IPS-18a (cell line): ENCODE results near the gene GATA3.

Source experiments
- H3K27ac ChIP-seq: one replicate; pipeline ENCODE4 v1.5.1; 2013; ENCODE audit warnings: low read length
- H3K27me3 ChIP-seq: one replicate; pipeline ENCODE4 v1.6.1; 2013; ENCODE audit warnings: mild to moderate bottlenecking, low read length; ENCODE audit not compliant: control insufficient read depth, insufficient read depth
- H3K36me3 ChIP-seq: one replicate; pipeline ENCODE4 v1.6.1; 2013; ENCODE audit warnings: low read depth, low read length; ENCODE audit not compliant: control insufficient read depth
- H3K4me1 ChIP-seq: one replicate; pipeline ENCODE4 v1.6.1; 2013; ENCODE audit warnings: low read depth, low read length; ENCODE audit not compliant: control insufficient read depth
- H3K4me3 ChIP-seq: one replicate; pipeline ENCODE4 v1.5.1; 2013; ENCODE audit warnings: low read length
- H3K9ac ChIP-seq: one replicate; pipeline ENCODE4 v1.6.1; 2013; ENCODE audit warnings: mild to moderate bottlenecking, low read length, moderate library complexity
- H3K9me3 ChIP-seq: one replicate; pipeline ENCODE4 v1.6.1; 2013; ENCODE audit warnings: low read depth, low read length; ENCODE audit not compliant: control insufficient read depth

GATA3 gene

GRCh38 chr10:8102708-8103401 lies 48.4 kb downstream of the GATA3 start:
- Histone ChIP-seq H3K27me3 (peaks cover 4% of the 10 kb centered on the region), H3K4me1 (peaks cover 6% of the 10 kb centered on the region), H3K27ac (no peak overlapping the region), H3K4me3 (no peak overlapping the region), H3K9me3 (no peaks in the 10 kb centered on the region), H3K9ac (no peak overlapping the region), H3K36me3 (no peaks in the 10 kb centered on the region)

- no peak overlapping the region for H3K9ac ChIP-seq
- peaks cover 6% of the 10 kb centered on the region for H3K4me1 ChIP-seq
- H3K9me3 ChIP-seq = no peaks in the 10 kb centered on the region
- H3K4me3 ChIP-seq = no peak overlapping the region
- peaks cover 4% of the 10 kb centered on the region for H3K27me3 ChIP-seq
- no peak overlapping the region for H3K27ac ChIP-seq
- H3K36me3 ChIP-seq = no peaks in the 10 kb centered on the region
Measured at GRCh38 chr10:8103543-8103942, 49.1 kb downstream of the GATA3 start.

GRCh38 chr10:8104005-8104404 lies 49.5 kb downstream of the GATA3 start:
- Histone ChIP-seq H3K9ac (no peak overlapping the region), H3K9me3 (no peaks in the 10 kb centered on the region), H3K4me1 (peaks cover 6% of the 10 kb centered on the region), H3K4me3 (no peak overlapping the region), H3K27ac (no peak overlapping the region), H3K27me3 (peaks cover 4% of the 10 kb centered on the region), H3K36me3 (no peaks in the 10 kb centered on the region)

- peaks cover 4% of the 10 kb centered on the region for H3K27me3 ChIP-seq
- peaks cover 6% of the 10 kb centered on the region for H3K4me1 ChIP-seq
- no peak overlapping the region for H3K4me3 ChIP-seq
- no peak overlapping the region for H3K9ac ChIP-seq
- no peak overlapping the region for H3K27ac ChIP-seq
- H3K9me3 ChIP-seq = no peaks in the 10 kb centered on the region
- H3K36me3 ChIP-seq = no peaks in the 10 kb centered on the region
Measured at GRCh38 chr10:8104721-8105120, 50.2 kb downstream of the GATA3 start.

- Histone ChIP-seq H3K4me3 (no peak overlapping the region), H3K4me1 (peaks cover 6% of the 10 kb centered on the region), H3K9me3 (no peaks in the 10 kb centered on the region), H3K27me3 (peaks cover 4% of the 10 kb centered on the region), H3K9ac (no peak overlapping the region), H3K36me3 (no peaks in the 10 kb centered on the region), H3K27ac (no peak overlapping the region)
Measured at GRCh38 chr10:8105932-8106331, 51.4 kb downstream of the GATA3 start.

GRCh38 chr10:8112230-8112905 lies 57.9 kb downstream of the GATA3 start:
- Histone ChIP-seq H3K27ac (no peak overlapping the region), H3K36me3 (no peaks in the 10 kb centered on the region), H3K9me3 (no peaks in the 10 kb centered on the region), H3K27me3 (no peaks in the 10 kb centered on the region), H3K4me3 (no peak overlapping the region), H3K4me1 (no peaks in the 10 kb centered on the region), H3K9ac (no peak overlapping the region)

- Histone ChIP-seq H3K27me3 (no peaks in the 10 kb centered on the region), H3K4me1 (no peaks in the 10 kb centered on the region), H3K9me3 (no peaks in the 10 kb centered on the region), H3K27ac (no peak overlapping the region), H3K9ac (no peak overlapping the region), H3K4me3 (no peak overlapping the region), H3K36me3 (no peaks in the 10 kb centered on the region)
Measured at GRCh38 chr10:8112942-8113442, 58.5 kb downstream of the GATA3 start.

GRCh38 chr10:8113616-8114015 lies 59.1 kb downstream of the GATA3 start:
- H3K4me3 ChIP-seq = no peak overlapping the region
- no peaks in the 10 kb centered on the region for H3K27me3 ChIP-seq
- no peaks in the 10 kb centered on the region for H3K9me3 ChIP-seq
- no peak overlapping the region for H3K9ac ChIP-seq
- H3K4me1 ChIP-seq = no peaks in the 10 kb centered on the region
- no peaks in the 10 kb centered on the region for H3K36me3 ChIP-seq
- no peak overlapping the region for H3K27ac ChIP-seq

- Histone ChIP-seq H3K9ac (no peak overlapping the region), H3K4me1 (no peaks in the 10 kb centered on the region), H3K4me3 (no peak overlapping the region), H3K36me3 (no peaks in the 10 kb centered on the region), H3K27me3 (no peaks in the 10 kb centered on the region), H3K9me3 (no peaks in the 10 kb centered on the region), H3K27ac (no peak overlapping the region)
Measured at GRCh38 chr10:8114741-8115617, 60.5 kb downstream of the GATA3 start.

- no peak overlapping the region for H3K27ac ChIP-seq
- no peaks in the 10 kb centered on the region for H3K9me3 ChIP-seq
- no peak overlapping the region for H3K4me3 ChIP-seq
- H3K9ac ChIP-seq = no peak overlapping the region
- no peaks in the 10 kb centered on the region for H3K27me3 ChIP-seq
- H3K4me1 ChIP-seq = no peaks in the 10 kb centered on the region
- no peaks in the 10 kb centered on the region for H3K36me3 ChIP-seq
Measured at GRCh38 chr10:8115618-8115980, 61.1 kb downstream of the GATA3 start.

- no peak overlapping the region for H3K9ac ChIP-seq
- no peaks in the 10 kb centered on the region for H3K27me3 ChIP-seq
- H3K4me1 ChIP-seq = no peaks in the 10 kb centered on the region
- H3K27ac ChIP-seq = no peak overlapping the region
- H3K9me3 ChIP-seq = no peaks in the 10 kb centered on the region
- no peaks in the 10 kb centered on the region for H3K36me3 ChIP-seq
- H3K4me3 ChIP-seq = no peak overlapping the region
Measured at GRCh38 chr10:8116474-8116873, 62.0 kb downstream of the GATA3 start.
